BE2C (cell line): ENCODE measurements around the gene CAPZA2.

Experiments used
- DNase-seq: peaks from one replicate; pipeline ENCODE4 v3.0.0-alpha.2; 2020
- H3K27me3 ChIP-seq: fragments of 250-450 bp; sonication (Bioruptor Pico); 2 replicates; pipeline ENCODE4 v1.5.1; 2020; ENCODE audit warnings: mild to moderate bottlenecking
- H3K36me3 ChIP-seq: fragments of 250-450 bp; sonication (Bioruptor Pico); 2 replicates; pipeline ENCODE4 v1.5.1; 2020; ENCODE audit warnings: mild to moderate bottlenecking
- H3K4me1 ChIP-seq: fragments of 250-450 bp; sonication (Bioruptor Pico); 2 replicates; pipeline ENCODE4 v1.5.1; 2020
- H3K4me3 ChIP-seq: 2 replicates; pipeline ENCODE4 v1.5.1; 2011; ENCODE audit warnings: low read depth, low read length
- H3K9me3 ChIP-seq: fragments of 250-450 bp; sonication (Bioruptor Pico); 2 replicates; pipeline ENCODE4 v1.5.1; 2020
- CTCF ChIP-seq: IDR thresholded peaks from 2 replicates; pipeline ENCODE4 v1.5.1; 2012; ENCODE audit warnings: mild to moderate bottlenecking, low read depth, low read length

Gene CAPZA2

GRCh38 chr7:116851671-116852070 is 10.7 kb upstream of the CAPZA2 start:
- Histone ChIP-seq H3K36me3 (no peaks in the 10 kb centered on the region), H3K4me1 (no peaks in the 10 kb centered on the region), H3K4me3 (no peak overlapping the region), H3K27me3 (peaks cover 10% of the 10 kb centered on the region), H3K9me3 (no peaks in the 10 kb centered on the region)
- TF ChIP-seq CTCF, result no peak
- no peak for DNase-seq

GRCh38 chr7:116854132-116854531 is 8.3 kb upstream of the CAPZA2 start:
- no peak for TF ChIP-seq CTCF

GRCh38 chr7:116857052-116857451 is 5.3 kb upstream of the CAPZA2 start:
- Histone ChIP-seq H3K4me1 (peaks cover 3% of the 10 kb centered on the region), H3K27me3 (no peaks in the 10 kb centered on the region), H3K9me3 (no peaks in the 10 kb centered on the region), H3K36me3 (no peaks in the 10 kb centered on the region), H3K4me3 (no peak overlapping the region)
- no peak for TF ChIP-seq CTCF
- DNase-seq, result no peak

More at GRCh38 chr7:116854132-116854531, 8.3 kb upstream of the CAPZA2 start:
- no peak overlapping the region for H3K4me3 ChIP-seq
- H3K4me1 ChIP-seq, result no peaks in the 10 kb centered on the region
- peaks cover 10% of the 10 kb centered on the region for H3K27me3 ChIP-seq
- no peaks in the 10 kb centered on the region for H3K9me3 ChIP-seq
- DNase-seq, result no peak
- H3K36me3 ChIP-seq, result no peaks in the 10 kb centered on the region

- no peak for DNase-seq
- Histone ChIP-seq H3K9me3 (no peaks in the 10 kb centered on the region), H3K4me3 (no peak overlapping the region), H3K36me3 (no peaks in the 10 kb centered on the region), H3K4me1 (peaks cover 3% of the 10 kb centered on the region), H3K27me3 (no peaks in the 10 kb centered on the region)
- no peak for TF ChIP-seq CTCF
Observed at GRCh38 chr7:116859323-116859722, 3.1 kb upstream of the CAPZA2 start.

- H3K9me3 ChIP-seq, result no peaks in the 10 kb centered on the region
- peak overlapping the region; percentile 17; the same call in 1 of the 2 replicates for H3K4me3 ChIP-seq
Observed at GRCh38 chr7:116861717-116862116, 670 bp upstream of the CAPZA2 start.

More at GRCh38 chr7:116861717-116862116, 670 bp upstream of the CAPZA2 start:
- no peaks in the 10 kb centered on the region for H3K27me3 ChIP-seq
- H3K4me1 ChIP-seq, result peaks cover 3% of the 10 kb centered on the region
- TF ChIP-seq CTCF, result no peak
- DNase-seq, result no peak
- no peaks in the 10 kb centered on the region for H3K36me3 ChIP-seq
